Stomach (tissue), 9 donors: ENCODE results near the gene ACP6. TPM values are rescaled to one million over a fixed set of nuclear protein-coding genes. Genes with fewer than 3 reads are reported as not detected.
"Not testable (repeated sequence)": the region's sequence is repeated elsewhere in the genome, so short reads cannot be mapped to it uniquely, and the experiment has no call there.

Experiments
- DNase-seq, 2 donors: peaks; one replicate each; pipeline versions ENCODE4 v3.0.0 to v3.0.0-alpha.2; 2013 to 2019
- H3K27ac ChIP-seq, 5 donors: fragments of 200-600 bp in 4 of 5; sonication (generic) in 4 of 5; one replicate each; pipeline ENCODE4 v1.5.1; 2013 to 2019; ENCODE audit warnings: mild to moderate bottlenecking in 1 of 5, moderate library complexity in 1 of 5
- H3K27me3 ChIP-seq, 3 donors: fragments of 200-600 bp; sonication (generic); one replicate each; pipeline ENCODE4 v1.5.1; 2017 to 2019; ENCODE audit warnings: mixed run types in 1 of 3
- H3K36me3 ChIP-seq, 4 donors: fragments of 200-600 bp; sonication (generic); 1 replicate in 3 of 4; 2 replicates in 1 of 4; pipeline ENCODE4 v1.5.1; 2016 to 2019
- H3K4me1 ChIP-seq, 4 donors: fragments of 200-600 bp; sonication (generic); one replicate each; pipeline ENCODE4 v1.5.1; 2016 to 2019
- H3K4me3 ChIP-seq, 4 donors: fragments of 200-600 bp; sonication (generic) in 3 of 4; one replicate each; pipeline ENCODE4 v1.5.1; 2016 to 2019; ENCODE audit warnings: mild to moderate bottlenecking in 1 of 4
- H3K9me3 ChIP-seq, 4 donors: fragments of 200-600 bp; sonication (generic); one replicate each; pipeline ENCODE4 v1.5.1; 2016 to 2019
- CTCF ChIP-seq, 7 experiments: fragments of 450-650 bp in 4 of 7; fragments of 200-600 bp in 3 of 7; sonication (generic) in 3 of 7; IDR thresholded peaks; one replicate each; pipeline ENCODE4 v1.5.1; 2016 to 2019; ENCODE audit warnings: antibody characterized with exemption in 7 of 7, control low read depth in 2 of 7, mild to moderate bottlenecking in 1 of 7
- EP300 ChIP-seq: sonication (generic); formaldehyde crosslinking; IDR thresholded peaks from one replicate; pipeline ENCODE4 v1.6.1; 2017; ENCODE audit warnings: antibody characterized with exemption
- POLR2A ChIP-seq, 4 donors: fragments of 450-650 bp; IDR thresholded peaks; one replicate each; pipeline ENCODE4 v1.6.1; 2016; ENCODE audit warnings: antibody characterized with exemption in 4 of 4, control low read depth in 2 of 4, mild to moderate bottlenecking in 1 of 4, moderate library complexity in 1 of 4
- POLR2AphosphoS5 ChIP-seq, 3 donors: sonication (generic); formaldehyde crosslinking; IDR thresholded peaks; one replicate each; pipeline ENCODE4 v1.6.1; 2016; ENCODE audit warnings: antibody characterized with exemption in 3 of 3
- WGBS, 5 donors: extraction: QIAGEN DNeasy Blood & Tissue Kit in 3 of 5; methylation state at CpG; one replicate each; pipeline versions ENCODE4 v1.1.5 to v1.1.7; 2013 to 2018; 5-methylcytosine and 5-hydroxymethylcytosine counted together
- intact Hi-C: fragments of 100-400 bp; cut with DNase I; formaldehyde crosslinking; loops from one replicate; pipeline ENCODE4 v1.15.1; 2023; ENCODE audit warnings: low total_unique reads
- polyA plus RNA-seq, 3 donors: library from polyadenylated mRNA; stranded (reverse); fragments of 200-250 nt; gene quantifications; one replicate each; pipeline ENCODE4 v1.2.3, GENCODE V29; 2013
- total RNA-seq, 5 donors: library from RNA; depleted of rRNA; stranded (reverse); fragments of >200 nt; gene quantifications; one replicate each; pipeline versions ENCODE4 v1.1.0 to v1.2.3, GENCODE V29; 2014 to 2016
- donor health status: healthy with polysubstance abuse.
- donor health status: Bipolar disorder and iron deficiency.
- donor health status: healthy.

The ACP6 gene
- total and polyA plus RNA-seq, 8 donors: 3.5 to 55.9 (median 20.0) TPM

GRCh38 chr1:147699686-147700041 lies 29.3 kb upstream of the ACP6 start:
- Histone ChIP-seq H3K9me3 (no peaks in the 10 kb centered on the region), H3K36me3 (no peaks in the 10 kb centered on the region), H3K27me3 (peaks cover 0 to 4% (median 0%) of the 10 kb centered on the region in 3 donors), H3K4me1 (peaks cover 0 to 13% (median 7%) of the 10 kb centered on the region in 4 donors), H3K4me3 (no peak overlapping the region), H3K27ac (no peak overlapping the region)
- TF ChIP-seq CTCF (IDR thresholded peaks at IDR 0.05): no peak
- TF ChIP-seq POLR2A (IDR thresholded peaks at IDR 0.05): no peak
- no peak for TF ChIP-seq POLR2AphosphoS5 (IDR thresholded peaks at IDR 0.05)
- no peak for TF ChIP-seq EP300
- intact Hi-C loops: no loop called here
- WGBS, 5 donors: 42 to 61% (median 48%) methylated on average over 3 of the region's 3 CpGs
- DNase-seq: no peak

GRCh38 chr1:147683163-147683763 lies 12.9 kb upstream of the ACP6 start:
- intact Hi-C loops: no loop called here
- H3K4me1 ChIP-seq: no peaks in the 10 kb centered on the region
- H3K4me3 ChIP-seq: no peak overlapping the region

GRCh38 chr1:147680608-147681235 lies 10.4 kb upstream of the ACP6 start:
- H3K27me3 ChIP-seq, intact Hi-C loops, H3K36me3 ChIP-seq, H3K4me1 ChIP-seq, DNase-seq, H3K27ac ChIP-seq, H3K4me3 ChIP-seq: not testable (repeated sequence)
- peaks cover 4 to 43% (median 28%) of the 10 kb centered on the region in 4 donors for H3K9me3 ChIP-seq
- 96 to 98% (median 97%) methylated on average over 22 to 38 of the region's 38 CpGs for WGBS, 5 donors

More at GRCh38 chr1:147683163-147683763, 12.9 kb upstream of the ACP6 start:
- DNase-seq: no peak
- no peaks in the 10 kb centered on the region for H3K27me3 ChIP-seq
- peaks cover 4 to 29% (median 20%) of the 10 kb centered on the region in 4 donors for H3K9me3 ChIP-seq
- no peak overlapping the region for H3K27ac ChIP-seq
- H3K36me3 ChIP-seq: no peaks in the 10 kb centered on the region
- TF ChIP-seq CTCF (IDR thresholded peaks at IDR 0.05) (no peak), POLR2AphosphoS5 (IDR thresholded peaks at IDR 0.05) (no peak)

GRCh38 chr1:147677681-147678080 lies 7.4 kb upstream of the ACP6 start:
- DNase-seq, H3K27ac ChIP-seq, H3K4me1 ChIP-seq, H3K36me3 ChIP-seq, H3K4me3 ChIP-seq, intact Hi-C loops, H3K27me3 ChIP-seq: not testable (repeated sequence)
- WGBS, 5 donors: 90 to 98% (median 95%) methylated on average over 5 of the region's 5 CpGs
- H3K9me3 ChIP-seq: peaks cover 4 to 31% (median 18%) of the 10 kb centered on the region in 4 donors

GRCh38 chr1:147676311-147677085 lies 6.2 kb upstream of the ACP6 start:
- intact Hi-C loops: no loop called here
- TF ChIP-seq POLR2AphosphoS5 (IDR thresholded peaks at IDR 0.05): no peak
- no peak for TF ChIP-seq EP300
- Histone ChIP-seq H3K9me3 (peaks cover 0 to 24% (median 10%) of the 10 kb centered on the region in 4 donors), H3K4me3 (no peak overlapping the region), H3K27ac (no peak overlapping the region), H3K36me3 (no peaks in the 10 kb centered on the region), H3K4me1 (no peaks in the 10 kb centered on the region), H3K27me3 (no peaks in the 10 kb centered on the region)
- peak in 1 of 2 donors; percentile 9 for DNase-seq
- WGBS, 5 donors: 25 to 44% (median 34%) methylated on average over 4 of the region's 4 CpGs
